H9 (cell line): Measurements from ENCODE around the gene DLG5. TPM values are rescaled to one million over a fixed set of nuclear protein-coding genes. Genes with fewer than 3 reads are reported as not detected.

Source experiments
- DNase-seq: peaks from one replicate; pipeline ENCODE4 v3.0.0-alpha.2; 2017
- H2AFZ ChIP-seq: one replicate; pipeline ENCODE4 v1.6.1; 2013; ENCODE audit warnings: mild to moderate bottlenecking, low read length, control low read depth, moderate library complexity
- H2AK5ac ChIP-seq: 2 replicates; pipeline ENCODE4 v1.6.1; 2013; ENCODE audit warnings: low read length, control low read depth, mixed read lengths; ENCODE audit not compliant: insufficient read length
- H2BK120ac ChIP-seq: one replicate; pipeline ENCODE4 v1.6.1; 2013; ENCODE audit warnings: low read depth, mild to moderate bottlenecking, low read length, control low read depth, inconsistent platforms; ENCODE audit not compliant: poor library complexity, severe bottlenecking
- H2BK12ac ChIP-seq: 2 replicates; pipeline ENCODE4 v1.6.1; 2013; ENCODE audit warnings: low read length, control low read depth, mixed read lengths, low read depth; ENCODE audit not compliant: insufficient read length
- H2BK15ac ChIP-seq: 2 replicates; pipeline ENCODE4 v1.6.1; 2013; ENCODE audit warnings: low read depth, low read length, control low read depth
- H2BK20ac ChIP-seq: one replicate; pipeline ENCODE4 v1.6.1; 2013; ENCODE audit warnings: low read depth, mild to moderate bottlenecking, low read length, control low read depth, inconsistent platforms; ENCODE audit not compliant: poor library complexity, severe bottlenecking
- H2BK5ac ChIP-seq: 2 replicates; pipeline ENCODE4 v1.6.1; 2013; ENCODE audit warnings: low read length, control low read depth, mixed read lengths; ENCODE audit not compliant: insufficient read length
- H3K14ac ChIP-seq: 2 replicates; pipeline ENCODE4 v1.6.1; 2013; ENCODE audit warnings: low read length, control low read depth; ENCODE audit not compliant: insufficient read depth
- H3K18ac ChIP-seq: 2 replicates; pipeline ENCODE4 v1.6.1; 2013; ENCODE audit warnings: low read depth, mild to moderate bottlenecking, mixed read lengths, low read length, control low read depth; ENCODE audit not compliant: insufficient read length
- H3K23ac ChIP-seq: 2 replicates; pipeline ENCODE4 v1.6.1; 2013; ENCODE audit warnings: low read length, control low read depth, mixed read lengths, low read depth; ENCODE audit not compliant: insufficient read length
- H3K23me2 ChIP-seq: 2 replicates; pipeline ENCODE4 v1.6.1; 2013; ENCODE audit warnings: low read depth, mild to moderate bottlenecking, mixed read lengths, low read length, control low read depth; ENCODE audit not compliant: insufficient read length, poor library complexity, severe bottlenecking
- H3K27ac ChIP-seq: 2 replicates; pipeline ENCODE4 v1.5.1; 2013; ENCODE audit warnings: low read length, control low read depth, mixed read lengths, low read depth; ENCODE audit not compliant: insufficient read length
- H3K27me3 ChIP-seq: 2 replicates; pipeline ENCODE4 v1.6.1; 2013; ENCODE audit warnings: low read length, control low read depth, inconsistent platforms; ENCODE audit not compliant: insufficient read depth
- H3K4ac ChIP-seq: 2 replicates; pipeline ENCODE4 v1.6.1; 2013; ENCODE audit warnings: low read depth, mild to moderate bottlenecking, control low read depth, inconsistent platforms, low read length, moderate library complexity
- H3K4me1 ChIP-seq: 2 replicates; pipeline ENCODE4 v1.6.1; 2013; ENCODE audit warnings: low read length, control low read depth, inconsistent platforms; ENCODE audit not compliant: insufficient read depth
- H3K4me2 ChIP-seq: 2 replicates; pipeline ENCODE4 v1.6.1; 2013; ENCODE audit warnings: low read length, control low read depth, mixed read lengths; ENCODE audit not compliant: insufficient read length, insufficient read depth
- H3K56ac ChIP-seq: 2 replicates; pipeline ENCODE4 v1.6.1; 2013; ENCODE audit warnings: low read depth, mild to moderate bottlenecking, mixed read lengths, low read length, control low read depth; ENCODE audit not compliant: insufficient read length
- H3K79me1 ChIP-seq: 2 replicates; pipeline ENCODE4 v1.6.1; 2013; ENCODE audit warnings: low read depth, mild to moderate bottlenecking, moderate library complexity, low read length, control low read depth, inconsistent platforms; ENCODE audit not compliant: insufficient read depth, poor library complexity, severe bottlenecking
- H3K79me2 ChIP-seq: 2 replicates; pipeline ENCODE4 v1.6.1; 2013; ENCODE audit warnings: low read length, control low read depth, inconsistent platforms; ENCODE audit not compliant: insufficient read depth
- H3K9ac ChIP-seq: 2 replicates; pipeline ENCODE4 v1.6.1; 2013; ENCODE audit warnings: low read length, control low read depth, mixed read lengths; ENCODE audit not compliant: insufficient read length; ENCODE audit errors: extremely low read depth
- H3K9me3 ChIP-seq: one replicate; pipeline ENCODE4 v1.6.1; 2013; ENCODE audit warnings: low read depth, low read length, inconsistent platforms; ENCODE audit not compliant: control insufficient read depth
- H3T11ph ChIP-seq: one replicate; pipeline ENCODE4 v1.6.1; 2013; ENCODE audit warnings: mild to moderate bottlenecking, low read length, control low read depth, inconsistent platforms
- H4K20me1 ChIP-seq: one replicate; pipeline ENCODE4 v1.6.1; 2013; ENCODE audit not compliant: control insufficient read depth, insufficient read length, insufficient read depth
- H4K5ac ChIP-seq: 2 replicates; pipeline ENCODE4 v1.6.1; 2013; ENCODE audit warnings: low read depth, mild to moderate bottlenecking, mixed read lengths, low read length, control low read depth; ENCODE audit not compliant: insufficient read length
- H4K8ac ChIP-seq: replicated peaks from 2 replicates; pipeline ENCODE4 v1.6.1; 2013; ENCODE audit warnings: low read length, control low read depth, mixed read lengths, low read depth; ENCODE audit not compliant: insufficient read length
- H4K91ac ChIP-seq: 2 replicates; pipeline ENCODE4 v1.6.1; 2013; ENCODE audit warnings: low read depth, mild to moderate bottlenecking, moderate library complexity, mixed read lengths, low read length, control low read depth; ENCODE audit not compliant: insufficient read length
- H3K27ac Mint-ChIP-seq, 3 experiments: 2 replicates in 2 of 3; 3 replicates in 1 of 3; pipeline ENCODE4 v1.8.0; 2020 to 2021; ENCODE audit warnings: mixed read lengths in 3 of 3, mild to moderate bottlenecking in 1 of 3, moderate library complexity in 1 of 3
- H3K27me3 Mint-ChIP-seq: 2 replicates; pipeline ENCODE4 v1.8.0; 2021; ENCODE audit warnings: low read depth, mild to moderate bottlenecking, moderate library complexity, mixed read lengths
- H3K36me3 Mint-ChIP-seq, 3 experiments: 2 replicates in 2 of 3; 3 replicates in 1 of 3; pipeline ENCODE4 v1.8.0; 2020 to 2021; ENCODE audit warnings: low read depth in 3 of 3, mixed read lengths in 3 of 3; ENCODE audit not compliant: insufficient read depth in 1 of 3
- H3K4me1 Mint-ChIP-seq, 2 experiments: 2 replicates each; pipeline ENCODE4 v1.8.0; 2020; ENCODE audit warnings: mixed read lengths in 2 of 2
- H3K4me3 Mint-ChIP-seq, 2 experiments: 2 replicates in 1 of 2; 3 replicates in 1 of 2; pipeline ENCODE4 v1.8.0; 2020 to 2021; ENCODE audit warnings: mild to moderate bottlenecking in 2 of 2, mixed read lengths in 2 of 2, moderate library complexity in 1 of 2
- H3K9me3 Mint-ChIP-seq, 2 experiments: 2 replicates in 1 of 2; 3 replicates in 1 of 2; pipeline ENCODE4 v1.8.0; 2020; ENCODE audit warnings: mild to moderate bottlenecking in 2 of 2, mixed read lengths in 2 of 2, moderate library complexity in 1 of 2
- CTCF ChIP-seq: fragments of 200-600 bp; sonication (generic); conservative IDR thresholded peaks from 3 replicates; pipeline ENCODE4 v1.8.0; 2021; ENCODE audit warnings: antibody characterized with exemption, mild to moderate bottlenecking
- WGBS: extraction: QIAGEN DNeasy Blood & Tissue Kit; methylation state at CpG from one replicate; pipeline ENCODE4 v1.1.7; 2013; ENCODE audit warnings: missing lambda C conversion rate, low lambda C conversion rate, mixed read lengths; ENCODE audit not compliant: insufficient read length; ENCODE audit errors: extremely low coverage; 5-methylcytosine and 5-hydroxymethylcytosine counted together
- total RNA-seq: library from RNA; stranded (reverse); gene quantifications from 2 replicates; pipeline ENCODE4 v1.2.1, GENCODE V29; 2021

The DLG5 gene
- total RNA-seq, 1 experiment from 2014 or later, result 67.4 TPM

GRCh38 chr10:77742172-77742571 is 184.4 kb downstream of the DLG5 start:
- no peak overlapping the region for H2AFZ ChIP-seq
- no peaks in the 10 kb centered on the region for H3K79me2 ChIP-seq
- H3K23ac ChIP-seq, result no peak overlapping the region
- TF ChIP-seq CTCF, result no peak
- no CpG with 5 or more reads among the region's 5 CpGs for WGBS
- H3K56ac ChIP-seq, result no peak overlapping the region
- no peak overlapping the region for H4K91ac ChIP-seq
- DNase-seq, result no peak
- no peaks in the 10 kb centered on the region for H3K27me3 ChIP-seq
- H2BK20ac ChIP-seq, result no peak overlapping the region
- no peaks in the 10 kb centered on the region; the same call in 1 of the 2 replicates for H3K27me3 Mint-ChIP-seq
- no peak overlapping the region for H3K18ac ChIP-seq
- H2BK12ac ChIP-seq, result no peak overlapping the region
- H3K23me2 ChIP-seq, result no peaks in the 10 kb centered on the region
- no peak overlapping the region for H3K14ac ChIP-seq
- no peak overlapping the region for H3K27ac Mint-ChIP-seq
- H2BK15ac ChIP-seq, result no peak overlapping the region
- H3K4ac ChIP-seq, result no peak overlapping the region
- no peak overlapping the region for H4K8ac ChIP-seq
- no peak overlapping the region for H2BK120ac ChIP-seq
- H3K4me3 Mint-ChIP-seq, result no peak overlapping the region
- no peak overlapping the region for H3K9ac ChIP-seq
- peaks cover 5% of the 10 kb centered on the region for H3K9me3 ChIP-seq
- no peak overlapping the region for H2AK5ac ChIP-seq
- H3K36me3 Mint-ChIP-seq, result peaks cover 12 to 30% (median 20%) of the 10 kb centered on the region in 3 experiments
- H3K27ac ChIP-seq, result no peak overlapping the region
- H3K4me1 ChIP-seq, result no peaks in the 10 kb centered on the region
- H3K9me3 Mint-ChIP-seq, result peaks cover 22 to 29% of the 10 kb centered on the region in 2 experiments
- no peak overlapping the region for H3T11ph ChIP-seq
- no peaks in the 10 kb centered on the region for H4K20me1 ChIP-seq
- no peak overlapping the region for H3K4me2 ChIP-seq
- no peak overlapping the region for H4K5ac ChIP-seq
- no peaks in the 10 kb centered on the region for H3K79me1 ChIP-seq
- H2BK5ac ChIP-seq, result no peak overlapping the region
- peaks cover 0 to 3% of the 10 kb centered on the region in 2 experiments; a peak in 1 of 4 replicates for H3K4me1 Mint-ChIP-seq
